NCI-H1105 treated with DMSO at 0.1 percent for 48 hours (cell line): ENCODE measurements around the gene IGBP1.
"Not testable (repeated sequence)": the region's sequence is repeated elsewhere in the genome, so short reads cannot be mapped to it uniquely, and the experiment has no call there.

Experiments used
- DNase-seq: peaks from one replicate; lab custom pipeline; 2025; lab: John Stamatoyannopoulos, UW

IGBP1 gene

DNA sequence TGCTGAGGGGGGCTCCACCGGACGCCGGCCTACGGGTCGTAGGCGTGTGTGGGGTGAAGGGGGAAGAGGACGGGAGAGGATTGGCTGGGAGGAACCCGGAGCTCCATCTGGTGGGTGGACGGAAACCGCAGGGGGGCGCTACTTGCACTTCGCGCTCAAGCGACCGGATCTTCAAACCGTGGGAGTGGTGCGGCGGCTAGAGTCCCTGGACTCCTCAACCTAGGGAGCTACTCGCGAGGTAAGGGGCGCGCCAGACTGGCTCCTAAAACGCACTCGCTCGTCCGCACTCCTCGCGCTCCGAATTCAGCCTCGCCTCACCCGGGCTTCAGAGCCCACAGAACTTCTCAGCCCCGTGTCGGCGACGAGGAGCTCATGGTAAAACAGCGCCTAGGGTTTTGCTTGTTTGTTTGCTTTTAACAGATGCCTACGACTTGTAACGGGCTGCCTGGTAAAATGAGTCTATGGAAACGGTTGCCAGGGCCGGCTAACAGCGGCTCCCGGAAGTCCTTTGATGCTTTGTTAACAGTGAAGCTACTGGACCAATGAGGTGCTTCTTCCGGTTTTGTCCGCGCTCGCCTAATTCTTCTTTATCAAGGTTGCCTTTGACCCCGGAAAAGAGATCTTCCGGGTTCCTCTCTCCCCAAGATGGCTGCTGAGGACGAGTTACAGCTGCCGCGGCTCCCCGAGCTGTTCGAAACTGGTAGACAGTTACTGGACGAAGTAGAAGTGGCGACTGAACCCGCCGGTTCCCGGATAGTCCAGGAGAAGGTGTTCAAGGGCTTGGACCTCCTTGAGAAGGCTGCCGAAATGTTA is at the start of gene IGBP1:
TSS of gene IGBP1 (plus strand) at position 145 of the 813 bp plus-strand sequence. CDS start at position 646, 501 bp downstream.
- DNase-seq: peak; percentile 90

DNA sequence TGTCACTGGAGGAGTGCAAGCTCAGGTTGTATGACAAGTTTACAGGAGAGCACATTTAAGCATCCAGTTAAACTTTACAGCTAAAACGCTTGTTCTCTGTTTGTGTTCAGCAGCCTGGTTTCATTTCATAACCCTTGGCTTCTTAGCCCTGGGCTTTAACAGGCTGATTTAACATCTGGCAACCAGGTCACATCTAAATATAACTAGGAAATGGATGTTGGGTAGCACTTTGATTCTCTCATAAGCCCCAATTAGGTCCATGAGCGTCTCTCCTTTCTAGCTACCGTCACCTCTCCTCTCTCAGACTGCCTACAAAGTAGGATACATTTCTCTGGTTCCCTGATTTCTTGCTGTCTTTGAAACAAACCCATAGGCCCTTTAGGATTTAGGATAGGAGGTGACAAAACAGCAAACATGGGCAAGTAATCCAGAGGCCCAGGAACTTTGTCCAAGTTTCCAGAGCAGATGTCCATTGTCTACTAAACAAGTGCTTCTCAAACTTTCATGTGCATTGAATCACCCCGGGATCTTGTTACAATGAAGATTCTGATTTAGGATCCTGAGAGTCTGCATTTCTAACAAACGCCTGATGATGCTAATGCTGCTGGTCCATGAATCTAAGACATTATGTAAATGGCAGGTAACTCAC is 48.5 kb upstream of the IGBP1 start:
- DNase-seq: no peak

DNA sequence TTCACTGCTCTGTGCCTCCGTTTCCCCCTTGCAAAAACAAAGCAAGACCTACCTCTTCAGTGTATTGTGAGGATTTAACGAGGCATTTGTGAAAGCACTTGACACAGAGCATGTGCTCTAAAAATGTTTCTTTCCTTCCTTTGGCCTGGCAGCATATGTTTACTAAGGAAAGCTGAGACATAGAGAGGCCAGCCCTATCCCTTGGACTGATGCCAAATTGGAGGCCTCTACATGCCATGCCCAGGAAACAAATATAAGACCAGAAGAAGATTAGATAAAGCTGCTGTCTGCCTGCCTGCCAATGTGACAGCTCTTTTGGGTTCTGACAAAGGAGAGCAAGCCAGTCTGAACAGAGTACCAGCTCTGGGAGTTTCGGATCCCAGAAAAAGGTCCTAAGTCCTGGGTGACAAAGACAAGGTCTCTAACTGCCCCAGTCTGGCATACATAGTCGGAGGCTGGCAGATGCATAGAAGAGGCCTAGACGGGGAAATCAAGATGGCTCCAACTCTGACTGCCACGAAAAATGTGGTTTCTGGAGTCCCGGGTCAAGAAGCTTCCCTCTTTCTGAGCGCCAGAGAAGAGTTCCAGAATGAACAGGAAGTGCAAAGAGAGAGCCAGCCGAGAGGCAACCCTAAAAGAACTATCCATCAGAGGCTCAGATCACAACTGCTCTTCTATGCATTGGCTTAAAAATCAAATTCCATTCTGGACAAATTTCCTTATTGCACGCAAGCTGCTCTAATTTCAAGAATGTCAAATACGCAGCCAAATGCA is 45.2 kb upstream of the IGBP1 start:
- peak; percentile 16 for DNase-seq

DNA sequence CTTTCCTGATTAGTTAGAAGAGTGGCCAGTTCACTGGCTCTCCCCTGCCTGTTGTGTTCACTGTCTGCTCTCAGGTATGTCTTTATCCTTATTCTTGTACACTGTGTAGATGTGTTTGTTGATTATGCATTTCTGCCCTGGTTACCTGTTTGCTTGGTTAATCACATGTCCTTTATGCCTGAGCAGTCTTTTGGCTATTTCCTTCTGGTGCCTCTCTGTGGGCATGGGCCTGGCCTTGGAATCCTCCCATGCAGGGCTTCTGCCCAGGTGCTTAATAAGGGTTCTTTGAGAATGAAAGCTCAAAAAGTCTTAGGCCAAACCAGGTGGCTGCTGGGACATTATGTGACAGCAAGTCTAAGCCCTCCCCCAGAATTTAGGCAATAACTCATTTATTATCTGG is 44.5 kb upstream of the IGBP1 start:
- DNase-seq: no peak

DNA sequence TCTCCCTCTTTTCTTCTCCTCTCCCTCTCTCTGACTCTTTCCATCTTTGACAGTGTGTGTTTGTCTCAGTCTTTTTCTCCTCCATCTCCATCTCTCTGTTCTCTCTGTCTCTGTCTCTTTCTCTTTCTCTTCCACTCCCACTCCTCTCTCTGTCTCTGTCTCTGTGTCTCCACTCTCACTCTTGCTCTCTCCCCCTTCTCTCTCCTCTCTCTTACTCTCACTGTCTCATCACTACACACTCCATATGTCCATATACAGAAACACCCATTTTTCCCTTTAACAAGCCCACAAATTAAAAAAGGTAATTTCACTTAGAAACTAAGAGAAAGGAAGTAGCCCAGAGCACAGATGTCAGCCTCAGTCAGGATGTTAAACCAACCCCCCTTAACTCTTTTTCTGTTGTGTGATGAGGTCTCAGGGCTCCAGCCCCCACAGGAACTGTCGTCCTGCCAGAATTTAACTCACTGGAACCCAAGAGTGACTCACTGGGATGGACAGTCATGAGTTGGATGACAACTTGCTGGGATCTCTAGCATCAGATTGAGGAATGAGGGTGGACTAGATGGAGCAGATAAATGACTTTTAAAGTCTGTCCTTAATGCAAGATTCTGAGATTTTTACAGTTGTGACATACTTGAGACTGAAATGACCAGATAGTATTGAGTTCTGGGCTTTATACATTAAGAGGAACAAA is 43.5 kb upstream of the IGBP1 start:
- DNase-seq: no peak

GRCh38 chrX:70092247-70092646 is 41.0 kb upstream of the IGBP1 start:
- no peak for DNase-seq

GRCh38 chrX:70096052-70096451 is 37.2 kb upstream of the IGBP1 start:
- peak; percentile 1 for DNase-seq

DNA sequence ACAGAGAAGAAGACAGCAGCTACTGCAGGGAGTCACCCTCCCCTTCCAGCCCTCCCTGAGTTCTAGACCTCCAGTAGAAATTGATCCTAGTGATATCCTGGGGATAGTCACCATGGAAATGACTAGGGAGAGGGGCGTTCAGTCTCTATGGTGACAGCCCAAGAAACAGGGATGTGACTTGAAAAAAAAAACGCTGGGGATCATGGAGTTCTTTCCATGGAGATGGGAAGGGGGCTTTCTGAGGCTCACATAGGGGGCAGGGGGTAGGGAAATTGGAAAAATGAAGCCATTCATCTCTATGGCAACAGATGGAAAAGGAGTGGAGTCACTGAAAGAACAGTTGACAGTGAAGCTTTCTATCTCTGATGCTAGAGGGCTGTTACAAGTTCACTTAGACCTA is 28.0 kb upstream of the IGBP1 start:
- no peak for DNase-seq

GRCh38 chrX:70111436-70112026 is 21.7 kb upstream of the IGBP1 start:
- not testable (repeated sequence) for DNase-seq

DNA sequence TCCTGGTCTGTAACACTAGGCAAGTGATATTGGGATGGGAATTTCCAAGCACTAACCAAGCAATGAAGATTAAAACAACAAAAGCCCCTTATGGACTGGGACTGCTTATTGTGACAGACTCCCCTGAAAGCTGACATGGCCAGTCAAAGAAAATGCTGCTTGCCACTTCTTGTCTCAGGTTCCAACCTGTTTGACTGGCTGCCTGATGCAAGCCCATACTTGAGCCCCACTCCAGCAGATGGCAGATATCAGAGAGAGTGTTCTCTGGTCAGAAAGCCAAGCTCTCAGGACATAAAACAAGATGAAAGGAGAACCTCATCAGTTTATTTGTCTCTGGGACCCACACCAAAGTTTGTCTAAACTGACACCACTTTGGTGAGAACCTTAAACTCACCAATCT is 15.5 kb upstream of the IGBP1 start:
- DNase-seq: no peak

GRCh38 chrX:70123014-70123413 is 10.2 kb upstream of the IGBP1 start:
- not testable (repeated sequence) for DNase-seq

DNA sequence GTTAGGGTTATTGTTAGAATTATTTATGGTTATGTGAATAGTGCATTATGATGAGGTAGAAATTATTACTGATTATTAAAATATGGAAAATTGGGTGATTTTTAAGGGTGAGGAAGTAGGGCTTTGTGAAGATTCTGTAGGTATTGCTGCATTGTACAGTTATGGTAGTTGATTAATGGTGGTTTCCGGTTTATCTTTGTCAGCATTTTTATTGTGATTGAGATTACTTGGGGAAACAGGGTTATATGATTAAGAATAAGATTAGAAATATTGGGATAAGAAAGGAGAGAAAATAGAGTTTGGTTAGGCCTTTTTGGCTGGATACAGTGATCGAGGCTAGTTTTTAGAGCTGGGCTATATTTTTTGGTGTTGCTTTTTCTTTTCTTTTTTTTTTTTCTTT is 8.6 kb upstream of the IGBP1 start:
- no peak for DNase-seq

GRCh38 chrX:70128071-70128470 is 5.2 kb upstream of the IGBP1 start:
- no peak for DNase-seq

GRCh38 chrX:70129816-70130215 is 3.4 kb upstream of the IGBP1 start:
- no peak for DNase-seq

DNA sequence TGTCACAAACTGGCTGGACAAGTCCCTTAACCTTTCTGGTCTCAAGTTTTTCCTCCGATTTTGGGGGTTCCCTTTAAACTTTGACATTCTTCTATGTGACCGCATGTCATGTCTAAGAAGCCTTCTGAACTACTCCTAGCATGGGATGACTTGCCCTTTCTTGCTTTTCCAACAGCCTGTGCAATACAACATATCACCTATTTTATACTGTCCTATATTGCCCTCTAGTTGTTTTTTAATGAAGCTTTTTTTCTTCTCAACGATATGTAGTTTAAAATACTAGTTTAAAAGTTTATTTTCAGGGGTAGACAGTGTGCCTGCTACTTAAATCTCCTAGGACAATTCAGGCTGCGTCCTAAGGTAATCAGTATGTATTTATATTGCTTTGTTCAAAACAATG is 1.0 kb upstream of the IGBP1 start:
- DNase-seq: no peak

DNA sequence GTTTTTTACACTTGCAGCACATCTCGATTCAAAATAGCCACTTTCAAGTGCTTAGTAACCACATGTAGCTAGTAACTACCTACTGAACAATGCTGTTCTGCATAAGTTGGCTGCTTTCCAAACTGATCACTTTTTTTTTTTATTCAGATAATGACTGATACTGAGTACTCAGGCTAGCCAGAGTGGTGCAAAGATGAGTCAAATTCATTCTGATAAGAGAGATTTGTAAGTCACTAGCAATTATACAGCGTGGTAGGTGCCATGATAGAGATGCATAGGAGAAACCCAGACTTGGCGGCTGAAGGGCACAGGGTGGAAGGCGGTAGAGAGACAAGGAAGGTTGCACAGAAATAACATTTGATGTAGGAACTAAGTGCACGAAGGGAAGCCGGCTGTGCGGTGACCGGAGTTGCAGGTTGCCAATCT is 357 bp upstream of the IGBP1 start:
- DNase-seq: peak; percentile 74

DNA sequence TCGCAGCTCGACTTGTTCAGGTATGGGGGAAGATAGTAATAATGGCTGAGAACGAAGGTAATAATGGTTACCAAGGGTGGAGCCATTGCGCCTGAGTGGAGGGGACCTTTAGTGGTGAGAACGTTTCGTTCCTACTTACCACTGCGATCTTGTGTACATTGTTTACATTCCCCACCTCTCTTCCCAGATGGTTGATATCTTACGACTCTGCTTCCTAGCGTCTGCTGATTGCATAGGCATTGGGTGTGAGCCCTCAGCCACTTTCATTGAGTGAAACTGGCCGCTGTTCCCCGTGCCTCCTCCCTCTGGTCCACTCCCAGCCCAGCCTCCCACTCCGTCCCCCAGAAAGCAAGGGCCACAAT is 850 bp downstream of the IGBP1 start:
- no peak for DNase-seq

- DNase-seq: no peak
Measured at GRCh38 chrX:70138622-70139021, 5.4 kb downstream of the IGBP1 start.

DNA sequence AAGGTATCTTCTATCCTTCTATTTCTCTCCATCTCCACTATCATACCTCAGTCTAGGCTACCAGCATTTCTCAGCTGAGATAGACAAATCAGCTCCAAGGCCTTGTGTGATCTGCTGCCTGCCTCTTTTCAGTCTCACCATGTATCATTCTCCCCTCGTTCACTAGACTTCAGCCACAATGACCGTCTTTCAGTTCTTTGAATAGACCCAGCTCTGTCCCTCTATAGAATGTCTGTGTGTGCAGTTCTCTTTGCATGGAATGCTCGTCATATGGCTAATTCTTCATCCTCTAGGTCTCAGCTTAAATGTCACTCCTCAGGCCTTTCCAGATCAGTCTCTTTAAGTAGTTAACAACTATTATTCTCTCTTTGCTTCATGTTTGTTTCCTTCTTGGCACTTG is 6.5 kb downstream of the IGBP1 start:
- no peak for DNase-seq

GRCh38 chrX:70141373-70141772 is 8.1 kb downstream of the IGBP1 start:
- DNase-seq: no peak

DNA sequence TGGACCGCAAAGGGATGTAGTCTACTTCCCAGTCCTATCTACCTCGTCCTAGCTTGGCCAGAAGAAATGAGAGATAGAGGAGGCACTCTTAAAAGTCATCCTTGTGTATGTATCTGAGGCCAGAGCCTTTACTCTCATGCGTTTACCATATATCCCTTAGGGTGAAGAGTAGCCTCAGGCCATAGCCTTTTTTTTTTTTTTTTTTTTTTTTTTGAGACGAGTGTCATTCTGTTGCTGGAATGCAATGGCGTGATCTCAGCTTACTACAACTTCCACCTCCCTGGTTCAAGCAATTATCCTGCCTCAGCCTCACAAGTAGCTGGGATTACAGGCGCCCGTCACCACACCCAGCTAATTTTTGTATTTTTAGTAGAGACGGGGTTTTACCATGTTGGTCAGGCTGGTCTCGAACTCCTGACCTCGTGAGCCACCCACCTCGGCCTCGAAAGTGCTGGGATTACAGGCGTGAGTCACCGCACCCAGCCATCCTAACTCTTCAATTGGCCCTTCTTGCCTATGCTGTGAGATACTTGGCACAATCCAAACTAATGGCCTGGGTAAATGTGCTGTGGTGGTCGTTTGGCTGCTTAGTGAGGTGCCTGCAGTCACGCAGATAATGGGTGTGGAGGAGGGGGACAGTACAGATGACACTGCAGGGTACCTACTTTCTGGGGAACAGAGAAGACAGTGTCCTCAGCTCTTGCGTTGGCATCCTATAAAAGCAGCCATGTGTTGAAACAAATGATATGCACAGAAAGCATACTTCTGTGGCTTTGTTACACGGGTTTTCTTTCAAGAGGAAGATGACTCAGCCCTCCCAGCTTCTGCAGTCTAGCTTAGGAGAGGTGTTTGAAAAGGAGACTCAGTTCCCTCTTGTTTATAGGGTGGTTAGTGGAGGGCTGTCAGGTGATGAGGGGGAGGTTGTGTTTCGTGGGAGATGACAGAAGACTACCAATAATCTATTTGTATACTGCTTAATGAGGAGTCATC is 33.6 kb downstream of the IGBP1 start:
- no peak for DNase-seq
